GM21360 (cell line): ENCODE results near the gene LPCAT3.

Experiments
- ATAC-seq: cut with Tn5 transposase; IDR thresholded peaks from one replicate; pipeline ENCODE4 v1.9.1; 2021; ENCODE audit warnings: mild to moderate bottlenecking, moderate library complexity; ENCODE audit not compliant: unreplicated experiment

The LPCAT3 gene

GRCh38 chr12:6941267-6941666 is 77.0 kb downstream of the LPCAT3 start:
- ATAC-seq, result no peak

- ATAC-seq, result no peak
Observed at GRCh38 chr12:6939191-6939540, 79.1 kb downstream of the LPCAT3 start.

GRCh38 chr12:6938353-6939190 is 79.7 kb downstream of the LPCAT3 start:
- no peak for ATAC-seq

DNA sequence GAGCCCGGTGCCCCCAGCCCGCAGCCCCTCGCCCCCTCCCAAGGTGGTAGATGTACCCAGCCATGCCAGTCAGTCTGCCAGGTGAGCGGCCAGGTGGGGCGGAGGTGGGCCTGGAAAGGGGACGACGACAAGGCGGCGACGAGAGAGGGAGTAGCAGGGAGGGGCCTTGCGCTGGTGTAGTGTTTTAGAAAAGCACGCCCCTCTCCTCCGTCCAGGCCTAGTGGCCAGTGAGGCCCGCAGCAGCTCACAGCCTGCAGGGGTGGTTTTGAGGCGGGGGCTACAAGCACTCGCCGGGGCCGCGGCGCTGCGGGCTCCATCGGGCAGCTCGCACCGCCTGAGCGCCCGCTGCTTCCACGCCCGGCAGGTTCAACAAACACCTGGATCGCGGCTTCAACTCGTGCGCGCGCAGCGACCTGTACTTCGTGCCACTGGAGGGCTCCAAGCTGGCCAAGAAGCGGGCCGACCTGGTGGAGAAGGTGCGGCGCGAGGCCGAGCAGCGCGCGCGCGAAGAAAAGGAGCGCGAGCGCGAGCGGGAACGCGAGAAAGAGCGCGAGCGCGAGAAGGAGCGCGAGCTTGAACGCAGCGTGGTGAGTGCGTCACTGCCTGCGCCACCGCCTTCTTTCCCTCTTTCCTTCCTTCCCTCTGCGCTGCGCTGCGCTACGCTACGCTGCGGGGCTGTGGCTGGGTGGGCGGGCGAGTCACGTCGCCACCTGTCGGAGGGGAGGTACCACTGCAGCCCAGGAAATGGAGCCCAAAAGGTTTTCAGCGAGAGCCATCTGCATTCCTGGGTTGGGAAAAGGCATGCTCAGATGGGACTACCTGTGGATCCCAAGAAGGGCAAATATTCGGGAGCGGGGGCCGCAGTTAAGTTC is 80.6 kb downstream of the LPCAT3 start:
- peak; percentile 83 for ATAC-seq

DNA sequence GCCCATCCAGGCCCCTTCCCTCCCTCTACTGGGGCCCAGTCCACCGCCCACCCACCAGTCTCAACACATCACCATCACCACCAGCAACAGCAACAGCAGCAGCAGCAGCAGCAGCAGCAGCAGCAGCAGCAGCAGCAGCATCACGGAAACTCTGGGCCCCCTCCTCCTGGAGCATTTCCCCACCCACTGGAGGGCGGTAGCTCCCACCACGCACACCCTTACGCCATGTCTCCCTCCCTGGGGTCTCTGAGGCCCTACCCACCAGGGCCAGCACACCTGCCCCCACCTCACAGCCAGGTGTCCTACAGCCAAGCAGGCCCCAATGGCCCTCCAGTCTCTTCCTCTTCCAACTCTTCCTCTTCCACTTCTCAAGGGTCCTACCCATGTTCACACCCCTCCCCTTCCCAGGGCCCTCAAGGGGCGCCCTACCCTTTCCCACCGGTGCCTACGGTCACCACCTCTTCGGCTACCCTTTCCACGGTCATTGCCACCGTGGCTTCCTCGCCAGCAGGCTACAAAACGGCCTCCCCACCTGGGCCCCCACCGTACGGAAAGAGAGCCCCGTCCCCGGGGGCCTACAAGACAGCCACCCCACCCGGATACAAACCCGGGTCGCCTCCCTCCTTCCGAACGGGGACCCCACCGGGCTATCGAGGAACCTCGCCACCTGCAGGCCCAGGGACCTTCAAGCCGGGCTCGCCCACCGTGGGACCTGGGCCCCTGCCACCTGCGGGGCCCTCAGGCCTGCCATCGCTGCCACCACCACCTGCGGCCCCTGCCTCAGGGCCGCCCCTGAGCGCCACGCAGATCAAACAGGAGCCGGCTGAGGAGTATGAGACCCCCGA is 81.4 kb downstream of the LPCAT3 start:
- peak; percentile 7 for ATAC-seq

DNA sequence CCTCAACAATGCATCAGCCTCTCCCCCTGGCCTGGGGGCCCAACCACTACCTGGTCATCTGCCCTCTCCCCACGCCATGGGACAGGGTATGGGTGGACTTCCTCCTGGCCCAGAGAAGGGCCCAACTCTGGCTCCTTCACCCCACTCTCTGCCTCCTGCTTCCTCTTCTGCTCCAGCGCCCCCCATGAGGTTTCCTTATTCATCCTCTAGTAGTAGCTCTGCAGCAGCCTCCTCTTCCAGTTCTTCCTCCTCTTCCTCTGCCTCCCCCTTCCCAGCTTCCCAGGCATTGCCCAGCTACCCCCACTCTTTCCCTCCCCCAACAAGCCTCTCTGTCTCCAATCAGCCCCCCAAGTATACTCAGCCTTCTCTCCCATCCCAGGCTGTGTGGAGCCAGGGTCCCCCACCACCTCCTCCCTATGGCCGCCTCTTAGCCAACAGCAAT is 82.1 kb downstream of the LPCAT3 start:
- ATAC-seq, result no peak

DNA sequence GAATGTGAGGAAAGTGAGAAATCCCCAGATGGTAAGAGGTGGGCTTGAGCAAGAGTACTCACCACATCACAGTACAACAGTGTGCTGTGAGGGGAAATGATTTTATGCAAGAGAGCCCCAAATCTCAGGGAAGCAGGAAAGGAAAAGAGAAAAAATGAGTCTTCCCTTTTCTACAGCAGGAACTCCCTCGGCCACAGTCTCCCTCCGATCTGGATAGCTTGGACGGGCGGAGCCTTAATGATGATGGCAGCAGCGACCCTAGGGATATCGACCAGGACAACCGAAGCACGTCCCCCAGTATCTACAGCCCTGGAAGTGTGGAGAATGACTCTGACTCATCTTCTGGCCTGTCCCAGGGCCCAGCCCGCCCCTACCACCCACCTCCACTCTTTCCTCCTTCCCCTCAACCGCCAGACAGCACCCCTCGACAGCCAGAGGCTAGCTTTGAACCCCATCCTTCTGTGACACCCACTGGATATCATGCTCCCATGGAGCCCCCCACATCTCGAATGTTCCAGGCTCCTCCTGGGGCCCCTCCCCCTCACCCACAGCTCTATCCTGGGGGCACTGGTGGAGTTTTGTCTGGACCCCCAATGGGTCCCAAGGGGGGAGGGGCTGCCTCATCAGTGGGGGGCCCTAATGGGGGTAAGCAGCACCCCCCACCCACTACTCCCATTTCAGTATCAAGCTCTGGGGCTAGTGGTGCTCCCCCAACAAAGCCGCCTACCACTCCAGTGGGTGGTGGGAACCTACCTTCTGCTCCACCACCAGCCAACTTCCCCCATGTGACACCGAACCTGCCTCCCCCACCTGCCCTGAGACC is 82.7 kb downstream of the LPCAT3 start:
- ATAC-seq, result no peak

GRCh38 chr12:6934110-6934509 is 84.2 kb downstream of the LPCAT3 start:
- ATAC-seq, result no peak

DNA sequence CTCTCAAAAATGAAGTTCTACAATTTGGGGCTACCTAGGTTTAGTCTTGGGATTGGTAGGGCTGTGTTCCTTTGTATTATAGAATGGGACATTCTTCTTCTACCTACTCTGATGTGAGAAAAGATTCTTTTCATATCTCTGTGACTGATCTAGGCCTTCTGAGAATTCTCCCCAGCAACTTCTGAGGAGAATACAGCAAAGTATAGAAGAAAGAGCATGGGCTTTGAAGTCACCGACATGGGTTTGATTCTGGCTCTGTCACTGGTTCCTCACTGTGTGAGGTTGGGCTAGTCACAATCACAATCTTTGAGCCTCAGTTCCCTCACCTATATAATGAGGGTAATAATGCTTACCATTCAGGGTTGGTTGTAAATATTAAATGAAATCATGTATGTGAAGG is 85.5 kb downstream of the LPCAT3 start:
- no peak for ATAC-seq

GRCh38 chr12:6929466-6930452 is 88.5 kb downstream of the LPCAT3 start:
- ATAC-seq, result no peak

DNA sequence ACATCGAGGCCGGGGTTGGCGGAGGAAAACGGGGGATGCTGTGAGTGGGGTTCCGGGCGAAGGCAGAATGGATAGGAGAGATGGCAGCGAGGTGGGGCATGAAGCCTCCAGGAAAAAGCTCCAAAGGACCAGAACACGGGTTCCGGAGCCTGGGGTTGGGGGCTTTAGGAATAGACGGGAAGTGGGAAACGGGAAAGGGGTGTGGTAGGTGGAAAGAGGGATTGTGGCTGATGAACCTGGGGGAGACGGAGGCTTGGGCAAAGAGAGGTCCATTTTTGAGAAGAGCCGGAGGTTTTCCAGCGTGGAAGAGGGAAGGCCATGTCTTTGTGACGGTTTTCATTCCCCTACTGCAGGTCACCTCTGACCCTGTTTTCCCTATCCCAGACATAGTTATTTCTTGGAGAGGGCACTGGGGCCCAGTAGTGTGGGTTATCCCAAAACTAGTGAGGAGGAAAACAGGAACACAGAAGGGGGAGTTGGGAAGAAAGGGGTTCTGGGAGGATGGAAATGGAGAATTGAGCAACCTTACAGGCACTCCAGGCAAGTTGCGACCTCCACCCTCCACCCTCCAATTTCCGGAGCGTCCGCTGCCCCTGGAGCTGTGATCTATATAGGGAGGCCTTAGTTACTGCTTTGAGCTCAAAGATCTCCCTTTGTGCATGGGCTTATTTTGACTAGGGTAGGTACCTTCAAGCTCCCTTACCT is 89.4 kb downstream of the LPCAT3 start:
- ATAC-seq, result no peak

DNA sequence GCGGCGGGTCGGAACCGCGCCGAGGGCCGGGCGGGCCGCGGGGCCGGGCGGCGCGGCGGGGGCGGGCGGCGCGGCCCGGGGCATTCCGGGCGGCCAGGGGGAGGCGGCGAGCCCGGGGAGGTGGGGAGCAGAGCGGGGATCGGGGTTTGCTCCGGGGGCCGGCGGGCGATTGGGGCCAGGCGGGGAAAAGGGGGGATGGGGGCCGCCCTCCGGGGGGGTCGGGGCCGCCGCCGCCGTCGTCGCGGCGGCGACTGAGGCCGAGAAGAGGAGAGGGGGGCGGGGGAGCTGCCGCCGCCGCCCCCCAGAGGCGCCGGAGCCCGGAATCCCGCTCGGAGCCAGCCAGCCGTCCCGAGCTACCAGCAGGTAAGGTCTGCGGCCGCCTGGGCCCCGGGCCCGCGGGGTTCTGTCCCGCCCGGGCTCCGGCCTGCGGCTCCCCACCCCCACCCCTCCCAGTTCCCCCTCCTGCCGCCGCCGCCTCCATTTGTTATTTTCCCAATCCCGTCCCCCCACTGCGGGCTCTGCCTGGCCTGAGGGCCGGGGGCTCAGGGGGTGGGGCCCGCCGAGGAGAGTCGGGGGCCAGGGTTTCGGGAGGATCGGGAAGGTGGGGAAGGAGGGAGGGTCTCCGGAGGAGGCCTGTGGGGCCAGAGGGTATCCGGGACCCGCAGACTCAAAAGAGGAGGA is 90.1 kb downstream of the LPCAT3 start:
- ATAC-seq, result no peak

DNA sequence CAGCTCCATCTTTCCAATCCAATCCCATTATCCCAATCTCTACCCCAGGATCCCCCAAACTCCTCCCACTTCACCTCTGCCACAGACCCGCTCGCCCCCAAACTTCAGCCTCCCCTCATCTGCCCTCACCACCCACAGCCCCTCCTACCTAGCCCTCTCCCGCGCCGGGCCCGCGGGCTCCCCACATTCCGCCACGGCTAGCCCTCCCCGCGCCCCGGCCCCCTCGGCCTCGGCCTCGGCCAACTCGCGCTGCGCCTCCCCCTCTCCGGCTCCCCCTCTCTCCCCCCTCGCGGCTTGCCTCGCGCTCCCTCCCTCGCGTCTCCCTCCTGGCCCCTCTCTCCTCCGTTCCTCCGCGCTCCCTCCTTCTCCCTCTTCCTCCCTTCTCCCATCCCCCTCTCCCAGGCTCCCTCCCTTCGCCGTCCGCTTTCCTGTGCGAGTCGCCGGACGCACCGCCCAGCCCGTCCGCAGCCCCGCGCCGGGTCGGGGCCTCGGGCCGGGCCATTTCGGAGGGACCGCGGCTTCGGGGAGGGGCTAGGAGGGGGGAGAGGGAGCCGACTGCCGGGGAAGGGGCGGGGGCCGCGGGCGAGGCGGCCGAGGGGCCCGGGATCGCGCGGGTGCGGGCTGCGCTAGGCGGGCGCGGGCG is 90.8 kb downstream of the LPCAT3 start, which contains the start of gene ATN1:
ATN1 (plus strand) TSS at position 581 of the 643 bp plus-strand sequence. CDS start 6,043 bp downstream, outside the sequence.
- no peak for ATAC-seq
